Smooth muscle cell (in vitro differentiated cells): Measurements from ENCODE around the gene SLC44A1. TPM values are rescaled to one million over a fixed set of nuclear protein-coding genes. Genes with fewer than 3 reads are reported as not detected.

Experiments
- DNase-seq: peaks from one replicate; lab custom pipeline; 2025; ENCODE audit not compliant: unreplicated experiment; lab: John Stamatoyannopoulos, UW
- H2AFZ ChIP-seq: fragments of 200-600 bp; sonication (generic); 2 replicates; pipeline ENCODE4 v1.6.0; 2016; ENCODE audit warnings: antibody characterized with exemption, low read depth, mild to moderate bottlenecking
- H3F3A ChIP-seq: fragments of 200-600 bp; sonication (generic); 2 replicates; pipeline ENCODE4 v1.6.0; 2017; ENCODE audit warnings: antibody characterized with exemption, low read depth
- H3K27ac ChIP-seq: fragments of 200-600 bp; sonication (generic); 2 replicates; pipeline ENCODE4 v1.5.1; 2016; ENCODE audit warnings: low read depth, mild to moderate bottlenecking
- H3K27me3 ChIP-seq: fragments of 200-600 bp; sonication (generic); 2 replicates; pipeline ENCODE4 v1.6.1; 2016; ENCODE audit warnings: low read depth, mild to moderate bottlenecking
- H3K36me3 ChIP-seq: fragments of 200-600 bp; sonication (generic); 2 replicates; pipeline ENCODE4 v1.5.1; 2016; ENCODE audit warnings: low read depth
- H3K4me1 ChIP-seq: fragments of 200-600 bp; sonication (generic); 2 replicates; pipeline ENCODE4 v1.5.1; 2016; ENCODE audit warnings: low read depth
- H3K4me2 ChIP-seq: fragments of 200-600 bp; sonication (generic); 2 replicates; pipeline ENCODE4 v1.6.0; 2016; ENCODE audit warnings: mild to moderate bottlenecking
- H3K4me3 ChIP-seq: fragments of 200-600 bp; sonication (generic); 2 replicates; pipeline ENCODE4 v1.5.1; 2016; ENCODE audit warnings: mild to moderate bottlenecking
- H3K79me2 ChIP-seq: fragments of 200-600 bp; sonication (generic); 2 replicates; pipeline ENCODE4 v1.6.0; 2016; ENCODE audit warnings: low read depth, mild to moderate bottlenecking
- H3K9ac ChIP-seq: fragments of 200-600 bp; sonication (generic); 2 replicates; pipeline ENCODE4 v1.6.0; 2016; ENCODE audit warnings: low read depth
- H3K9me3 ChIP-seq: fragments of 200-600 bp; sonication (generic); replicated peaks from 2 replicates; pipeline ENCODE4 v1.5.1; 2016; ENCODE audit warnings: low read depth
- H4K20me1 ChIP-seq: fragments of 200-600 bp; sonication (generic); 2 replicates; pipeline ENCODE4 v1.6.0; 2016; ENCODE audit warnings: low read depth
- WGBS: methylation state at CpG from one replicate; pipeline ENCODE4 v1.1.7; 2016; ENCODE audit warnings: low lambda C conversion rate; 5-methylcytosine and 5-hydroxymethylcytosine counted together
- polyA plus RNA-seq: library from polyadenylated mRNA; unstranded; fragments of >200 nt; fragmentation: Nextera tagmentation; extraction: Ambion mirVana; gene quantifications from 2 replicates; pipeline ENCODE4 v1.2.1, GENCODE V29; 2016
- total RNA-seq: library from RNA; depleted of rRNA; stranded (reverse); fragments of >200 nt; gene quantifications from 2 replicates; pipeline ENCODE4 v1.2.3, GENCODE V29; 2014
- TF ChIP-seq, protein P1 (sequence below): fragments of 200-600 bp; sonication (generic); IDR thresholded peaks from 2 replicates; pipeline ENCODE4 v1.5.1; 2017; ENCODE audit warnings: borderline replicate concordance, mild to moderate bottlenecking, antibody characterized with exemption; ENCODE audit not compliant: insufficient read depth, poor library complexity, severe bottlenecking

SLC44A1 gene
- total and polyA plus RNA-seq, 2 experiments from 2014 or later: 14.0 to 22.2 TPM

DNA sequence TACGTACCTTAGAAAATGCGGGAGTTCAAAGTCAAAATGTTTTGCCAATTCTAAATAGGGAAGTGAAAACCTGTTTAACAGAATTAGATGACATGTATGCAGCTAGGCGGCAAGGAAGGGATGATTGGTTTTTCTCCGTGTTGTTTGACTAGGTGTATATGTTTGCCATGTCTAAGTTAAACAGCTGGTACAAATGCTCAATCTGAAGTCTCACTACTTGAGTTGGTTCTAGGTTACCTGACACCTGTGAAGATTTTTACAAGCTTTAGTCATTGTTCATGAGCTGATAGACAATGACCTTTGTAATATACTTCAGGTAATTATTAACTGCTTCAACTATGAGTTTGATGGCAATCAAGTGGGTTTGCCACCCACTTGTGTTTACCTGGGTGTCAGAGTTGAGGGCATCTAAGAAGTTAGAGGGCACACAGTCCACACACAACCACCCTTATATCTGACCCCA is 74.3 kb downstream of the SLC44A1 start:
- no peaks in the 10 kb centered on the region for H4K20me1 ChIP-seq
- DNase-seq: no peak
- H3K27ac ChIP-seq: no peak overlapping the region
- H3K9ac ChIP-seq: no peak overlapping the region
- no peaks in the 10 kb centered on the region for H3K27me3 ChIP-seq
- 93% methylated on average over 4 of the region's 4 CpGs for WGBS
- TF ChIP-seq, protein P1, sequence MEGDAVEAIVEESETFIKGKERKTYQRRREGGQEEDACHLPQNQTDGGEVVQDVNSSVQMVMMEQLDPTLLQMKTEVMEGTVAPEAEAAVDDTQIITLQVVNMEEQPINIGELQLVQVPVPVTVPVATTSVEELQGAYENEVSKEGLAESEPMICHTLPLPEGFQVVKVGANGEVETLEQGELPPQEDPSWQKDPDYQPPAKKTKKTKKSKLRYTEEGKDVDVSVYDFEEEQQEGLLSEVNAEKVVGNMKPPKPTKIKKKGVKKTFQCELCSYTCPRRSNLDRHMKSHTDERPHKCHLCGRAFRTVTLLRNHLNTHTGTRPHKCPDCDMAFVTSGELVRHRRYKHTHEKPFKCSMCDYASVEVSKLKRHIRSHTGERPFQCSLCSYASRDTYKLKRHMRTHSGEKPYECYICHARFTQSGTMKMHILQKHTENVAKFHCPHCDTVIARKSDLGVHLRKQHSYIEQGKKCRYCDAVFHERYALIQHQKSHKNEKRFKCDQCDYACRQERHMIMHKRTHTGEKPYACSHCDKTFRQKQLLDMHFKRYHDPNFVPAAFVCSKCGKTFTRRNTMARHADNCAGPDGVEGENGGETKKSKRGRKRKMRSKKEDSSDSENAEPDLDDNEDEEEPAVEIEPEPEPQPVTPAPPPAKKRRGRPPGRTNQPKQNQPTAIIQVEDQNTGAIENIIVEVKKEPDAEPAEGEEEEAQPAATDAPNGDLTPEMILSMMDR: no peak
- no peaks in the 10 kb centered on the region for H3F3A ChIP-seq
- no peak overlapping the region for H3K4me2 ChIP-seq
- no peak overlapping the region for H3K4me3 ChIP-seq
- no peaks in the 10 kb centered on the region for H3K4me1 ChIP-seq
- H3K36me3 ChIP-seq: no peaks in the 10 kb centered on the region
- H2AFZ ChIP-seq: no peak overlapping the region
- H3K79me2 ChIP-seq: no peaks in the 10 kb centered on the region
- H3K9me3 ChIP-seq: no peaks in the 10 kb centered on the region

DNA sequence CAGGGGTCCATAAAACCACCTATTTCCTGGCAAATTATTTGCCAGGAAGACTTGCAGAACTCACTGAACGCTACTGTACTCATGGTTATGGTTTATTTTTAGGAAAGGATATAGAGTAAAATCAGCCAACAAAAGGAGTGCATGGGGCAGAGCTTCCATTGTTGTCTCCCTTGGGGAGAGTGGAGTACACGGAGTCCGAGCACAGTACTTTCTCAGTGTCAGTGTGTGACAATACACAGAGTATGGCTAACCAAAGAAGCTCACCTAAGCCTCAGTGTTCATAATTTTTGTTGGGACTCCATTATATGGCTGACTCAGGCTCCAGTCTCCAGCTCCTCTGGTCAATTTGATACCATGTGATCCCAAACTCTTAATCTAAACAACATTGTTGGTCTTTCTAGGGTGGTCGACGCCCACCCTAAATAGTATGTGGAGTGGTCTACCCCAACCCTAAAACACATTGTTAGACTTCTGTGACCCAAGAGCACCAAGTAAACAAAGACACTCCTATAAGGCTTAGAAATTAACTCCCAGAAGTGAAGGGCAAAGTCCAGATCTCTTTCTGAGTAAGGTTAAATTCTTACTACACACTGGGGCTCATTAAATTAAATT is 74.9 kb downstream of the SLC44A1 start:
- H3K9me3 ChIP-seq: no peaks in the 10 kb centered on the region
- H3K4me2 ChIP-seq: no peak overlapping the region
- no peaks in the 10 kb centered on the region for H3K4me1 ChIP-seq
- H3K4me3 ChIP-seq: no peak overlapping the region
- no peak overlapping the region for H3K9ac ChIP-seq
- no peaks in the 10 kb centered on the region for H3K27me3 ChIP-seq
- no peaks in the 10 kb centered on the region for H3K79me2 ChIP-seq
- no peak overlapping the region for H2AFZ ChIP-seq
- DNase-seq: no peak
- H4K20me1 ChIP-seq: no peaks in the 10 kb centered on the region
- no peaks in the 10 kb centered on the region for H3K36me3 ChIP-seq
- TF ChIP-seq, protein P1: no peak
- over 99% methylated on average over 5 of the region's 5 CpGs for WGBS
- H3K27ac ChIP-seq: no peak overlapping the region
- no peaks in the 10 kb centered on the region for H3F3A ChIP-seq

DNA sequence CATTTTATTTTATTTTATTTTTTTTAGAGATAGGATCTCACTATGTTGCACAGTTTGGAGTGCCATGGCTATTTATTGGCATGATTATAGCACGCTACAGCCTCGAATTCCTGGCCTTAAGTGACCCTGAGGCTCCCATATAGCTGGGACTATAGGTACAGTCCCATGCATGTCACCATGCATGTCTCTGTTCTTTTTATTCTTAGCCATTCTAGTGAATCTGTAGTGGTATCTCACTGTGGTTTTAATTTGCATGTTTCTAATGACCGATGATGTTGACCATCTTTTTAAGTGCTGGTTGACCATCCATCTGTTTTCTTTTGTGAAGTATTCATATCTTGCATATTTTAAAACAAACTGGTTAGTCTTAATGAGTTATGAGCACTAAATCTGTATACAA is 76.1 kb downstream of the SLC44A1 start:
- H3K4me2 ChIP-seq: no peak overlapping the region
- WGBS: 97% methylated on average over 3 of the region's 3 CpGs
- TF ChIP-seq, protein P1: no peak

DNA sequence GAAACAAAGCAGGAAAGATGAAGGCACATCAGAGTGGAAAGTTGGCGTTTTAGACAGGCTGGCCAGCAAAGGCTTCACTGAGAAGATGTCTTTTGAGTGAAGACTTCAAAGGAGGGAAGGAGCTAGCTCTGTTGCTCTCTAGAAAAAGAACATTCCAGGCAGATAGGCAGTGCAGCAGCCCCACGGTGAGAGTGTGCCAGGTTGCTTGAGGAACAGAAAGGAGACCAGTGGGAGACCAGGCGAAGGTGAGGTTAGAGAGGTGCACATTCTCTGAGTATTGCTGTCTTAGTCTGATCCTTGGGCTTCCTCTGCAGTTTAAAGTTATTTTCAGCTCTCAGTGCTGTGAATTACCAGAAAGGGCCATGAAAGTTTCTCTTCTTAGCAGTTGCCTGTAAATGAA is 83.8 kb downstream of the SLC44A1 start:
- Histone ChIP-seq H3K4me1 (no peaks in the 10 kb centered on the region), H4K20me1 (no peaks in the 10 kb centered on the region), H3K27me3 (no peaks in the 10 kb centered on the region), H3K27ac (no peak overlapping the region), H3K79me2 (no peaks in the 10 kb centered on the region), H3K36me3 (no peaks in the 10 kb centered on the region), H3K9ac (no peak overlapping the region), H2AFZ (no peak overlapping the region), H3F3A (no peaks in the 10 kb centered on the region), H3K4me3 (no peak overlapping the region), H3K4me2 (no peak overlapping the region), H3K9me3 (no peaks in the 10 kb centered on the region)
- TF ChIP-seq, protein P1: no peak
- no peak for DNase-seq
- 92% methylated on average over 3 of the region's 3 CpGs for WGBS

More for the DNA sequence above, 76.1 kb downstream of the SLC44A1 start:
- H4K20me1 ChIP-seq: no peaks in the 10 kb centered on the region
- H3K79me2 ChIP-seq: no peaks in the 10 kb centered on the region
- no peak overlapping the region for H3K27ac ChIP-seq
- H3K4me1 ChIP-seq: no peaks in the 10 kb centered on the region
- no peaks in the 10 kb centered on the region for H3K9me3 ChIP-seq
- DNase-seq: no peak
- no peaks in the 10 kb centered on the region for H3F3A ChIP-seq
- no peak overlapping the region for H2AFZ ChIP-seq
- no peaks in the 10 kb centered on the region for H3K27me3 ChIP-seq
- no peak overlapping the region for H3K4me3 ChIP-seq
- H3K36me3 ChIP-seq: no peaks in the 10 kb centered on the region
- no peak overlapping the region for H3K9ac ChIP-seq
